H1 (cell line): ENCODE data around the gene FMNL2. TPM values are rescaled to one million over a fixed set of nuclear protein-coding genes. Genes with fewer than 3 reads are reported as not detected.

Experiments used
- CTCF ChIA-PET: fragments of 300-600 bp; sonication (Branson Sonifier 250); formaldehyde crosslinking; loops from one replicate; lab custom pipeline; 2021; ENCODE audit not compliant: partially characterized antibody; lab: Charles Lee
- POLR2A ChIA-PET: fragments of 300-600 bp; sonication (Branson Sonifier 250); formaldehyde crosslinking; loops from one replicate; lab custom pipeline; 2021; ENCODE audit warnings: inconsistent platforms; ENCODE audit not compliant: partially characterized antibody; lab: Charles Lee
- DNase-seq, 2 experiments: peaks; one replicate each; pipeline versions ENCODE4 v3.0.0 to v3.0.0-alpha.2; 2010 to 2022; ENCODE audit warnings: low spot score in 2 of 2, low read depth in 1 of 2, mixed read lengths in 1 of 2
- FAIRE-seq: peaks from 2 replicates; lab custom pipeline; 2011; peaks lifted over from hg19 to GRCh38; lab: Jason Lieb, UNC
- H2AFZ ChIP-seq: 2 replicates; pipeline ENCODE4 v1.8.1; 2012; ENCODE audit warnings: low read length, inconsistent platforms
- H2AK5ac ChIP-seq: 2 replicates; pipeline ENCODE4 v1.6.1; 2013; ENCODE audit warnings: low read depth, low read length
- H2BK120ac ChIP-seq: replicated peaks from 2 replicates; pipeline ENCODE3; 2013; ENCODE audit warnings: low read depth, low read length, inconsistent platforms
- H2BK12ac ChIP-seq: 2 replicates; pipeline ENCODE4 v1.6.1; 2013; ENCODE audit warnings: low read depth, low read length
- H2BK15ac ChIP-seq: 2 replicates; pipeline ENCODE4 v1.6.1; 2013; ENCODE audit warnings: low read length
- H2BK20ac ChIP-seq: 2 replicates; pipeline ENCODE4 v1.6.1; 2013; ENCODE audit warnings: low read length
- H2BK5ac ChIP-seq: 2 replicates; pipeline ENCODE4 v1.6.1; 2013; ENCODE audit warnings: low read depth, low read length
- H3K14ac ChIP-seq: 2 replicates; pipeline ENCODE4 v1.6.1; 2013; ENCODE audit warnings: inconsistent platforms; ENCODE audit not compliant: insufficient read length
- H3K18ac ChIP-seq: 2 replicates; pipeline ENCODE4 v1.6.1; 2013; ENCODE audit warnings: low read length; ENCODE audit errors: extremely low read depth
- H3K23ac ChIP-seq: 2 replicates; pipeline ENCODE4 v1.6.1; 2013; ENCODE audit warnings: inconsistent platforms; ENCODE audit not compliant: insufficient read length
- H3K23me2 ChIP-seq: 2 replicates; pipeline ENCODE4 v1.6.1; 2013; ENCODE audit warnings: low read depth, low read length
- H3K27ac ChIP-seq: 2 replicates; pipeline ENCODE4 v1.6.1; 2011; ENCODE audit warnings: low read depth, low read length, inconsistent platforms
- H3K27me3 ChIP-seq, 4 experiments: replicated peaks in 1 of 4; 1 replicate in 1 of 4; 2 replicates in 3 of 4; pipeline versions ENCODE4 v1.6.1 to v1.8.1; 2011 to 2013; ENCODE audit warnings: low read length in 3 of 4, mild to moderate bottlenecking in 3 of 4, inconsistent platforms in 2 of 4, mixed read lengths in 2 of 4, moderate library complexity in 1 of 4; ENCODE audit not compliant: control insufficient read depth in 3 of 4, insufficient read depth in 3 of 4; ENCODE audit errors: extremely low read depth in 1 of 4
- H3K36me3 ChIP-seq, 4 experiments: 2 replicates each; pipeline versions ENCODE4 v1.6.1 to v1.8.1; 2011 to 2013; ENCODE audit warnings: mild to moderate bottlenecking in 4 of 4, low read length in 3 of 4, moderate library complexity in 2 of 4, control low read depth in 1 of 4, inconsistent platforms in 1 of 4; ENCODE audit not compliant: insufficient read depth in 4 of 4, control insufficient read depth in 2 of 4
- H3K4ac ChIP-seq: replicated peaks from 2 replicates; pipeline ENCODE3; 2013; ENCODE audit warnings: low read length, low read depth, mixed read lengths, inconsistent platforms; ENCODE audit not compliant: insufficient read length
- H3K4me1 ChIP-seq, 4 experiments: replicated peaks in 1 of 4; 1 replicate in 1 of 4; 2 replicates in 3 of 4; pipeline versions ENCODE4 v1.6.1 to v1.8.1; 2011 to 2013; ENCODE audit warnings: low read length in 3 of 4, inconsistent platforms in 2 of 4, mixed read lengths in 1 of 4; ENCODE audit not compliant: insufficient read depth in 4 of 4, control insufficient read depth in 3 of 4
- H3K4me2 ChIP-seq, 2 experiments: 2 replicates each; pipeline versions ENCODE4 v1.6.1 to v1.8.1; 2011 to 2013; ENCODE audit warnings: low read depth in 2 of 2, low read length in 2 of 2, control low read depth in 1 of 2, inconsistent platforms in 1 of 2, mild to moderate bottlenecking in 1 of 2; ENCODE audit not compliant: insufficient read depth in 1 of 2
- H3K4me3 ChIP-seq, 4 experiments: fragments of 200-600, 300-600 bp in 1 of 4; sonication (generic), shearing (Covaris generic), sonication (Bioruptor Twin) in 1 of 4; 2 replicates each; pipeline versions ENCODE4 v1.5.1 to v1.8.1; 2011 to 2016; ENCODE audit warnings: low read length in 4 of 4, low read depth in 3 of 4, control low read depth in 2 of 4, inconsistent platforms in 2 of 4, mild to moderate bottlenecking in 2 of 4, mixed read lengths in 1 of 4, moderate library complexity in 1 of 4; ENCODE audit not compliant: insufficient read depth in 2 of 4; ENCODE audit errors: extremely low read depth in 1 of 4
- H3K56ac ChIP-seq: replicated peaks from 2 replicates; pipeline ENCODE3; 2013; ENCODE audit warnings: low read depth, mild to moderate bottlenecking, mixed read lengths, low read length, inconsistent platforms; ENCODE audit not compliant: insufficient read length
- H3K79me1 ChIP-seq: 2 replicates; pipeline ENCODE4 v1.6.1; 2013; ENCODE audit warnings: low read depth, low read length, control low read depth
- H3K79me2 ChIP-seq, 2 experiments: 2 replicates each; pipeline versions ENCODE4 v1.6.1 to v1.8.1; 2012 to 2013; ENCODE audit warnings: low read length in 2 of 2, mild to moderate bottlenecking in 2 of 2, inconsistent platforms in 1 of 2; ENCODE audit not compliant: insufficient read depth in 2 of 2, control insufficient read depth in 1 of 2
- H3K9ac ChIP-seq, 4 experiments: replicated peaks in 1 of 4; 1 replicate in 1 of 4; 2 replicates in 3 of 4; pipeline versions ENCODE4 v1.6.1 to v1.8.1; 2011 to 2013; ENCODE audit warnings: low read depth in 3 of 4, low read length in 3 of 4, control low read depth in 2 of 4, mild to moderate bottlenecking in 2 of 4, moderate library complexity in 2 of 4, inconsistent platforms in 1 of 4; ENCODE audit errors: extremely low read depth in 1 of 4
- H3K9me3 ChIP-seq, 2 experiments: 2 replicates each; pipeline versions ENCODE4 v1.6.1 to v1.8.1; 2012 to 2013; ENCODE audit warnings: mild to moderate bottlenecking in 2 of 2, moderate library complexity in 2 of 2, control low read depth in 1 of 2, inconsistent platforms in 1 of 2, low read depth in 1 of 2, low read length in 1 of 2, mixed read lengths in 1 of 2; ENCODE audit not compliant: insufficient read depth in 2 of 2
- H4K20me1 ChIP-seq, 2 experiments: replicated peaks in 1 of 2; 2 replicates each; pipeline versions ENCODE3 to v1.8.1; 2011 to 2013; ENCODE audit warnings: inconsistent platforms in 2 of 2, low read length in 2 of 2, mild to moderate bottlenecking in 1 of 2; ENCODE audit not compliant: insufficient read depth in 2 of 2, control insufficient read depth in 1 of 2
- H4K5ac ChIP-seq: 2 replicates; pipeline ENCODE4 v1.6.1; 2013; ENCODE audit warnings: low read length, low read depth, mixed read lengths, inconsistent platforms; ENCODE audit not compliant: insufficient read length
- H4K8ac ChIP-seq: 2 replicates; pipeline ENCODE4 v1.8.0; 2013; ENCODE audit warnings: mild to moderate bottlenecking, moderate library complexity, low read length, inconsistent platforms; ENCODE audit not compliant: insufficient read depth; ENCODE audit errors: extremely low read depth
- H4K91ac ChIP-seq: replicated peaks from 2 replicates; pipeline ENCODE3; 2013; ENCODE audit warnings: low read length, mixed read lengths, inconsistent platforms; ENCODE audit not compliant: insufficient read length
- CREB1 ChIP-seq: IDR thresholded peaks from 2 replicates; pipeline ENCODE4 v1.6.1; 2012; ENCODE audit warnings: inconsistent platforms
- EGR1 ChIP-seq: IDR thresholded peaks from 2 replicates; pipeline ENCODE4 v1.6.1; 2011; ENCODE audit warnings: low read depth, low read length, borderline replicate concordance
- NRF1 ChIP-seq: IDR thresholded peaks from 2 replicates; pipeline ENCODE4 v1.6.1; 2011; ENCODE audit warnings: mild to moderate bottlenecking, low read depth, low read length, improper control_type of control experiment
- SAP30 ChIP-seq: fragments of 300-600 bp; sonication (generic); IDR thresholded peaks from 2 replicates; pipeline ENCODE4 v1.7.1; 2012; ENCODE audit warnings: low read length, moderate library complexity, mild to moderate bottlenecking, inconsistent platforms; ENCODE audit not compliant: insufficient read depth, insufficient replicate concordance
- SP1 ChIP-seq: IDR thresholded peaks from 2 replicates; pipeline ENCODE4 v1.6.1; 2011; ENCODE audit warnings: low read depth, low read length
- SP4 ChIP-seq: IDR thresholded peaks from 2 replicates; pipeline ENCODE4 v1.6.1; 2012; ENCODE audit warnings: low read length, inconsistent platforms
- SUZ12 ChIP-seq: fragments of 200-600 bp; sonication (generic); IDR thresholded peaks from 2 replicates; pipeline ENCODE4 v1.6.1; 2012; ENCODE audit warnings: mild to moderate bottlenecking, inconsistent platforms, low read length, moderate library complexity, mixed read lengths
- WGBS, 2 experiments: shearing (Covaris generic) in 1 of 2; methylation state at CpG; one replicate each; pipeline versions ENCODE4 v1.1.6 to v1.1.7; 2013 to 2015; ENCODE audit warnings: low lambda C conversion rate in 2 of 2, mixed read lengths in 2 of 2, inconsistent platforms in 1 of 2, low coverage in 1 of 2, missing lambda C conversion rate in 1 of 2; ENCODE audit not compliant: insufficient replicate concordance in 2 of 2, insufficient coverage in 1 of 2, insufficient read length in 1 of 2; ENCODE audit errors: extremely low coverage in 1 of 2, missing lambda C conversion rate in 1 of 2; 5-methylcytosine and 5-hydroxymethylcytosine counted together
- polyA plus RNA-seq, 7 experiments: library from polyadenylated mRNA; depleted of rRNA in 3 of 7; stranded (reverse) in 5 of 7; unstranded in 2 of 7; fragments of >200 nt in 5 of 7; fragments of 200-250 nt in 2 of 7; gene quantifications; 1 replicate in 5 of 7; 2 replicates in 1 of 7; 4 replicates in 1 of 7; pipeline versions ENCODE4 v1.2.1 to v1.2.3, GENCODE V29; 2011 to 2013; ENCODE audit warnings: missing spikeins in 2 of 7, mixed read lengths in 2 of 7
- total RNA-seq: library from RNA; stranded (reverse); fragmentation: NEBNext Ultra II Directional; extraction: Animal tissue kit (Norgen Biotek cat#: 25700); gene quantifications from 2 replicates; pipeline ENCODE4 v1.2.1, GENCODE V29; 2021

FMNL2 gene
- total and polyA plus RNA-seq, 2 of the 8 experiments (the other 6 are each of a cell fraction or from before 2014, with no cell fraction given), result 15.5 to 45.1 TPM

DNA sequence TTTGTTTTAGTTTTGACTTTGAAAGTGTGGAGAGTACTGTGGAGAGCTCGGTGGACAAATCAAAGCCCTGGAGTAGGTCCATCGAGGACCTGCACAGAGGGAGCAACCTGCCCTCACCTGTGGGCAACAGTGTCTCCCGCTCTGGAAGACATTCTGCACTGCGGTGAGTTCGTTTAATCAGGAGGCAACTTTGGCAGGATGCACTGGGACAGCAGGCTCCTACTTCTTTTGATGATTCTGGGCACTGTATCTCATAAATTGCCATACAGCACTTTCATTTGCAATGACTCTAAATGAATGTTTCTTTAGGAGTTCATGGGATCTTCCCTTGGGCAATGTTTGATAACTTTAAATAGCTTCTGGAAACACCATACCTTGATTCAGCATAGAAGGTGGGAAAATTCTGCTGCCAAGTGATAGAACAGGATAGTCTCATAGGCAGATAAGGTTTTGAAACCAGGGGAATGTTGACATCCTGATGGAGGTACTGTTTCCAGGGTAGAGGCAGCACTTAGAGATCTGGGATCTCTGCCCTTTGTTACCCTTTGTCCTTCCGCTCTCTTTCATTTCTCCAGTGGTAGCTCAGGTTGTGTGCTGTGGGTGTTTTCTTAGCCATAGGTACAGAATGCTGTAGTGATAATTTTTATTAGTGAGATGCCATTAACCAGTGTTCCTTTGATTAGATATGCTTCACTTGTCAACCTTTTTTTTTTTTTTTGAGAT, 226.1 kb downstream of the FMNL2 start:
- Histone ChIP-seq H4K5ac (no peak overlapping the region), H3K23ac (no peak overlapping the region), H3K79me2 (no peaks in the 10 kb centered on the region; a peak in 1 of 4 replicates), H3K4me3 (no peak overlapping the region), H3K36me3 (peaks cover 0 to 3% (median under 1%) of the 10 kb centered on the region in 4 experiments; a peak in 4 of 8 replicates), H4K8ac (no peak overlapping the region), H3K4me2 (no peak overlapping the region), H3K23me2 (no peaks in the 10 kb centered on the region), H4K20me1 (peaks cover 0 to 1% of the 10 kb centered on the region in 2 experiments), H3K4me1 (peaks cover 0 to 11% (median 5%) of the 10 kb centered on the region in 4 experiments; a peak in 2 of 7 replicates), H2AFZ (no peak overlapping the region), H2BK20ac (no peak overlapping the region), H3K9ac (no peak overlapping the region), H2AK5ac (no peak overlapping the region), H3K9me3 (no peaks in the 10 kb centered on the region), H3K4ac (no peak overlapping the region), H3K27me3 (no peaks in the 10 kb centered on the region), H2BK5ac (no peak overlapping the region), H2BK15ac (no peak overlapping the region), H2BK120ac (no peak overlapping the region), H3K79me1 (no peaks in the 10 kb centered on the region), H4K91ac (no peak overlapping the region), H3K18ac (no peak overlapping the region), H2BK12ac (no peak overlapping the region), H3K56ac (no peak overlapping the region), H3K27ac (no peak overlapping the region), H3K14ac (no peak overlapping the region)
- TF ChIP-seq SP4 (no peak), CREB1 (no peak), SUZ12 (no peak), EGR1 (no peak), NRF1 (no peak), SP1 (no peak), SAP30 (no peak)
- WGBS, 2 experiments, result 95% methylated on average over 6 of the region's 6 CpGs; no CpG with 5 or more reads in 1 of the 2 experiments
- POLR2A ChIA-PET, result interaction anchor here (0.7 kb wide), 1 partner anchor 12 kb away, joined by 4 read pairs; no protein-coding TSS in a partner anchor
- CTCF ChIA-PET, result interaction anchor here (0.6 to 1.1 kb wide), 7 partner anchors 8 to 872 kb away, joined by 3 to 5 read pairs (median 3); no protein-coding TSS in a partner anchor
- FAIRE-seq, result no peak
- DNase-seq, result no peak
